ENCODE measurements around the gene DYNC2I2.
"Not testable (repeated sequence)": the region's sequence is repeated elsewhere in the genome, so short reads cannot be mapped to it uniquely, and the experiment has no call there.

GRCh38 chr9:128585155-128585554, 71.5 kb downstream of the DYNC2I2 start:
- TF ChIP-seq, protein P1, sequence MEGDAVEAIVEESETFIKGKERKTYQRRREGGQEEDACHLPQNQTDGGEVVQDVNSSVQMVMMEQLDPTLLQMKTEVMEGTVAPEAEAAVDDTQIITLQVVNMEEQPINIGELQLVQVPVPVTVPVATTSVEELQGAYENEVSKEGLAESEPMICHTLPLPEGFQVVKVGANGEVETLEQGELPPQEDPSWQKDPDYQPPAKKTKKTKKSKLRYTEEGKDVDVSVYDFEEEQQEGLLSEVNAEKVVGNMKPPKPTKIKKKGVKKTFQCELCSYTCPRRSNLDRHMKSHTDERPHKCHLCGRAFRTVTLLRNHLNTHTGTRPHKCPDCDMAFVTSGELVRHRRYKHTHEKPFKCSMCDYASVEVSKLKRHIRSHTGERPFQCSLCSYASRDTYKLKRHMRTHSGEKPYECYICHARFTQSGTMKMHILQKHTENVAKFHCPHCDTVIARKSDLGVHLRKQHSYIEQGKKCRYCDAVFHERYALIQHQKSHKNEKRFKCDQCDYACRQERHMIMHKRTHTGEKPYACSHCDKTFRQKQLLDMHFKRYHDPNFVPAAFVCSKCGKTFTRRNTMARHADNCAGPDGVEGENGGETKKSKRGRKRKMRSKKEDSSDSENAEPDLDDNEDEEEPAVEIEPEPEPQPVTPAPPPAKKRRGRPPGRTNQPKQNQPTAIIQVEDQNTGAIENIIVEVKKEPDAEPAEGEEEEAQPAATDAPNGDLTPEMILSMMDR (IDR thresholded peaks at IDR 0.05): not testable (repeated sequence)
- not testable (repeated sequence) for TF ChIP-seq POLR2A, POLR2AphosphoS5 (IDR thresholded peaks at IDR 0.05)

Data from suprapubic skin (tissue), 4 donors.